Progenitor cell of endocrine pancreas (in vitro differentiated cells): ENCODE results near the gene SLC35G1. TPM values are rescaled to one million over a fixed set of nuclear protein-coding genes. Genes with fewer than 3 reads are reported as not detected.

Experiments
- DNase-seq: peaks from one replicate; pipeline ENCODE4 v3.0.0; 2021; ENCODE audit warnings: low spot score; ENCODE audit not compliant: unreplicated experiment
- H3K27ac Mint-ChIP-seq: 2 replicates; pipeline ENCODE4 v1.8.0; 2021; ENCODE audit warnings: mild to moderate bottlenecking, moderate library complexity, mixed read lengths
- H3K27me3 Mint-ChIP-seq: 2 replicates; pipeline ENCODE4 v1.8.0; 2021; ENCODE audit warnings: mixed read lengths
- H3K36me3 Mint-ChIP-seq: 2 replicates; pipeline ENCODE4 v1.8.0; 2022; ENCODE audit warnings: mixed read lengths; ENCODE audit not compliant: insufficient read depth
- H3K4me1 Mint-ChIP-seq: 2 replicates; pipeline ENCODE4 v1.8.0; 2021; ENCODE audit warnings: low read depth, mixed read lengths
- H3K4me3 Mint-ChIP-seq: 2 replicates; pipeline ENCODE4 v1.8.0; 2021; ENCODE audit warnings: low read depth, mild to moderate bottlenecking, moderate library complexity, mixed read lengths
- H3K9me3 Mint-ChIP-seq: 2 replicates; pipeline ENCODE4 v1.8.0; 2021; ENCODE audit warnings: low read depth, mixed read lengths
- total RNA-seq: library from RNA; stranded (reverse); gene quantifications from 2 replicates; pipeline ENCODE4 v1.2.1, GENCODE V29; 2021
- TF ChIP-seq, protein P1 (sequence below): fragments of 200-600 bp; sonication (generic); IDR thresholded peaks from one replicate; pipeline ENCODE4 v1.5.0; 2021; ENCODE audit warnings: antibody characterized with exemption, mild to moderate bottlenecking; ENCODE audit not compliant: unreplicated experiment

The SLC35G1 gene
- total RNA-seq, 1 donor from 2014 or later: 7.3 TPM

GRCh38 chr10:93873420-93874115 lies 20.2 kb upstream of the SLC35G1 start:
- Mint-ChIP-seq H3K36me3 (no peaks in the 10 kb centered on the region), H3K4me3 (no peak overlapping the region), H3K4me1 (peaks cover 7% of the 10 kb centered on the region), H3K27ac (no peak overlapping the region), H3K27me3 (no peaks in the 10 kb centered on the region), H3K9me3 (no peaks in the 10 kb centered on the region)
- TF ChIP-seq, protein P1, sequence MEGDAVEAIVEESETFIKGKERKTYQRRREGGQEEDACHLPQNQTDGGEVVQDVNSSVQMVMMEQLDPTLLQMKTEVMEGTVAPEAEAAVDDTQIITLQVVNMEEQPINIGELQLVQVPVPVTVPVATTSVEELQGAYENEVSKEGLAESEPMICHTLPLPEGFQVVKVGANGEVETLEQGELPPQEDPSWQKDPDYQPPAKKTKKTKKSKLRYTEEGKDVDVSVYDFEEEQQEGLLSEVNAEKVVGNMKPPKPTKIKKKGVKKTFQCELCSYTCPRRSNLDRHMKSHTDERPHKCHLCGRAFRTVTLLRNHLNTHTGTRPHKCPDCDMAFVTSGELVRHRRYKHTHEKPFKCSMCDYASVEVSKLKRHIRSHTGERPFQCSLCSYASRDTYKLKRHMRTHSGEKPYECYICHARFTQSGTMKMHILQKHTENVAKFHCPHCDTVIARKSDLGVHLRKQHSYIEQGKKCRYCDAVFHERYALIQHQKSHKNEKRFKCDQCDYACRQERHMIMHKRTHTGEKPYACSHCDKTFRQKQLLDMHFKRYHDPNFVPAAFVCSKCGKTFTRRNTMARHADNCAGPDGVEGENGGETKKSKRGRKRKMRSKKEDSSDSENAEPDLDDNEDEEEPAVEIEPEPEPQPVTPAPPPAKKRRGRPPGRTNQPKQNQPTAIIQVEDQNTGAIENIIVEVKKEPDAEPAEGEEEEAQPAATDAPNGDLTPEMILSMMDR: no peak
- no peak for DNase-seq

GRCh38 chr10:93874309-93875031 lies 19.3 kb upstream of the SLC35G1 start:
- H3K4me1 Mint-ChIP-seq: peaks cover 7% of the 10 kb centered on the region
- H3K27me3 Mint-ChIP-seq: no peaks in the 10 kb centered on the region
- no peaks in the 10 kb centered on the region for H3K36me3 Mint-ChIP-seq
- TF ChIP-seq, protein P1: no peak
- H3K4me3 Mint-ChIP-seq: no peak overlapping the region
- no peak for DNase-seq
- H3K27ac Mint-ChIP-seq: no peak overlapping the region
- no peaks in the 10 kb centered on the region for H3K9me3 Mint-ChIP-seq

DNA sequence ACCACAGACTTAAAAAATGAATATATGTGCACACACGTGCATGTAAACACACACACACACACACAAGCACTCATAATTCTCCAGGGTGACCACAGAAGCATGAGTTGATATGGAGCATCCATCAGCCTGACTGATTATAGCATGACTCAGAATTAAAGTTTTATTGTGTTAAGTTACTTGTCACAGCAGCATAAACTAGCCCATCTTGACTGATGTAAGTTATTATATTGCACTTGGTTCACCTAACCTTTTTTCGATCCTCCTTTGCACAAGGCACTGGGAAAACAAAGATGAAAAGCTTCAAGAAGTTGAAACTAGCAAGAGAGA lies 18.8 kb upstream of the SLC35G1 start:
- Mint-ChIP-seq H3K36me3 (no peaks in the 10 kb centered on the region), H3K27ac (no peak overlapping the region), H3K4me3 (no peak overlapping the region), H3K4me1 (peaks cover 7% of the 10 kb centered on the region), H3K9me3 (no peaks in the 10 kb centered on the region), H3K27me3 (no peaks in the 10 kb centered on the region)
- TF ChIP-seq, protein P1: no peak
- no peak for DNase-seq

DNA sequence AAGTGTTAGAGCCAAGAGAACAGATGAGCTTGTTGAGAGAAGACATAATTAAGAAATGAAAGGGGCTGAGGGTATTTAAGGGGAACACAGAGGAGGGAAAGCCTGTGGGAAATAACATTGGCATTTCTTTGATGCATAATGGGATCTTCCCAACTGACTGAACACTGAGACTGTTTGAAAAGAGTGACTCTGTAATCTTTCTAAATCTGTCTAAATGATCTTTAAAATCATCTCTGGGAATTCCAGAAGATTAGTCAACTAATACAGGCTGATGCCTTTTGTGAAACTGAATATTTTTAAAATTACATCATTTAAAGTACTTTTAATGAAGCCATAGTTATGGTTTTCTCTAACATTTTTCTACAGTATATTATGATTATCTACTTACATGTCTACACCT lies 17.4 kb upstream of the SLC35G1 start:
- Mint-ChIP-seq H3K27ac (no peak overlapping the region), H3K4me1 (peaks cover 7% of the 10 kb centered on the region), H3K27me3 (no peaks in the 10 kb centered on the region), H3K36me3 (no peaks in the 10 kb centered on the region), H3K9me3 (no peaks in the 10 kb centered on the region), H3K4me3 (no peak overlapping the region)
- no peak for DNase-seq
- TF ChIP-seq, protein P1: no peak

- Mint-ChIP-seq H3K36me3 (no peaks in the 10 kb centered on the region), H3K27me3 (no peaks in the 10 kb centered on the region), H3K4me1 (peaks cover under 1% of the 10 kb centered on the region), H3K9me3 (peaks cover 9% of the 10 kb centered on the region), H3K4me3 (no peak overlapping the region), H3K27ac (no peak overlapping the region)
- no peak for DNase-seq
- TF ChIP-seq, protein P1: no peak
These were observed 14.5 kb upstream of the SLC35G1 start for GRCh38 chr10:93879273-93879672.
